Measurements from ENCODE around the gene CAMK2D.

CAMK2D gene

DNA sequence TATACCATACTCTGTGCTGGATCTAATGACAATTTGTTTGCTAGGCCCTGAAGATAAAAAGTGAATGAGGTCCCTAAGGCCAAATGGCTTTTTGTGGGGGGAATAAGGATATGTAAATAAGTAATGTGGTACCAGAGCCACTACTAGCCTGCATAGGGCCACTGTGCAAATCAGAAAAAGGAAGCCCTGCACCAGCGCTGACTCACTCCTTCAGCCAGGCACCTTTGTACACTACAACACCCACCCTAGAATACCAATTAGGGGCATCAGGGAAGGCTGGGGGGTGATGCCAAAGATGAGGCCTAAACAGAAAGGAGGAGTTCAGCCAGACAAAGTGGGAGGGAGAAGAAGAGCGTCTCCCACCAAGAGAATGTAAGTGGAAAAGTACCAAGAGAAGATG is 122.2 kb downstream of the CAMK2D start:
- Histone ChIP-seq H2BK120ac (ENCODE audit: insufficient read depth, low read length, poor library complexity) (no peak overlapping the region), H4K91ac (ENCODE audit: low read depth, low read length) (no peak overlapping the region)
- no peak for DNase-seq

GRCh38 chr4:113638562-113638832 is 123.0 kb downstream of the CAMK2D start:
- Histone ChIP-seq H3K18ac (ENCODE audit: low read length) (no peak overlapping the region), H3K79me2 (ENCODE audit: control insufficient read depth, insufficient read depth, low read length, poor library complexity) (no peaks in the 10 kb centered on the region), H3K79me1 (ENCODE audit: low read length) (no peaks in the 10 kb centered on the region), H3K14ac (ENCODE audit: low read length) (no peak overlapping the region), H2AK5ac (ENCODE audit: low read length) (no peak overlapping the region), H3K36me3 (ENCODE audit: control insufficient read depth in 1 of 2, insufficient read depth in 2 of 2, low read length in 2 of 2) (no peaks in the 10 kb centered on the region), H3K27me3 (ENCODE audit: insufficient read depth, low read length) (no peaks in the 10 kb centered on the region), H2BK12ac (ENCODE audit: low read length) (no peak overlapping the region), H2BK120ac (ENCODE audit: insufficient read depth, low read length, poor library complexity) (no peak overlapping the region), H3K9ac (ENCODE audit: low read length) (no peak overlapping the region), H4K8ac (ENCODE audit: low read depth, low read length) (no peak overlapping the region), H4K91ac (ENCODE audit: low read depth, low read length) (no peak overlapping the region), H3K4me1 (ENCODE audit: control insufficient read depth in 1 of 2, insufficient read depth in 2 of 2, low read length in 2 of 2) (no peaks in the 10 kb centered on the region), H2AFZ (ENCODE audit: insufficient read depth, low read length, poor library complexity) (no peak overlapping the region), H4K12ac (ENCODE audit: low read depth, low read length) (no peak overlapping the region), H2BK5ac (ENCODE audit: low read depth, low read length, poor library complexity) (no peak overlapping the region), H3K4me3 (ENCODE audit: low read depth, low read length) (no peak overlapping the region), H3K4ac (ENCODE audit: low read depth, low read length) (no peak overlapping the region), H3K4me2 (ENCODE audit: low read length) (no peak overlapping the region), H3K23ac (ENCODE audit: low read length) (no peak overlapping the region), H3K9me3 (ENCODE audit: insufficient read depth, low read depth, low read length) (no peaks in the 10 kb centered on the region), H3K27ac (ENCODE audit: low read depth, low read length) (no peak overlapping the region)
- DNase-seq = no peak
- no CpG with 5 or more reads among the region's 3 CpGs for WGBS (ENCODE audit: extremely low coverage, insufficient coverage, insufficient read length)

More for the DNA sequence above, 122.2 kb downstream of the CAMK2D start:
- Histone ChIP-seq H2AK5ac (ENCODE audit: low read length) (no peak overlapping the region), H3K79me1 (ENCODE audit: low read length) (no peaks in the 10 kb centered on the region), H3K4me1 (ENCODE audit: control insufficient read depth in 1 of 2, insufficient read depth in 2 of 2, low read length in 2 of 2) (no peaks in the 10 kb centered on the region), H3K14ac (ENCODE audit: low read length) (no peak overlapping the region), H3K27me3 (ENCODE audit: insufficient read depth, low read length) (no peaks in the 10 kb centered on the region), H3K36me3 (ENCODE audit: control insufficient read depth in 1 of 2, insufficient read depth in 2 of 2, low read length in 2 of 2) (no peaks in the 10 kb centered on the region), H3K27ac (ENCODE audit: low read depth, low read length) (no peak overlapping the region), H2AFZ (ENCODE audit: insufficient read depth, low read length, poor library complexity) (no peak overlapping the region), H3K4ac (ENCODE audit: low read depth, low read length) (no peak overlapping the region), H3K9ac (ENCODE audit: low read length) (no peak overlapping the region), H3K4me3 (ENCODE audit: low read depth, low read length) (no peak overlapping the region), H4K12ac (ENCODE audit: low read depth, low read length) (no peak overlapping the region), H3K79me2 (ENCODE audit: control insufficient read depth, insufficient read depth, low read length, poor library complexity) (no peaks in the 10 kb centered on the region), H3K9me3 (ENCODE audit: insufficient read depth, low read depth, low read length) (no peaks in the 10 kb centered on the region), H3K23ac (ENCODE audit: low read length) (no peak overlapping the region), H2BK12ac (ENCODE audit: low read length) (no peak overlapping the region), H3K4me2 (ENCODE audit: low read length) (no peak overlapping the region), H4K8ac (ENCODE audit: low read depth, low read length) (no peak overlapping the region), H3K18ac (ENCODE audit: low read length) (no peak overlapping the region), H2BK5ac (ENCODE audit: low read depth, low read length, poor library complexity) (no peak overlapping the region)
- WGBS (ENCODE audit: extremely low coverage, insufficient coverage, insufficient read length) = no CpG with 5 or more reads among the region's 2 CpGs

DNA sequence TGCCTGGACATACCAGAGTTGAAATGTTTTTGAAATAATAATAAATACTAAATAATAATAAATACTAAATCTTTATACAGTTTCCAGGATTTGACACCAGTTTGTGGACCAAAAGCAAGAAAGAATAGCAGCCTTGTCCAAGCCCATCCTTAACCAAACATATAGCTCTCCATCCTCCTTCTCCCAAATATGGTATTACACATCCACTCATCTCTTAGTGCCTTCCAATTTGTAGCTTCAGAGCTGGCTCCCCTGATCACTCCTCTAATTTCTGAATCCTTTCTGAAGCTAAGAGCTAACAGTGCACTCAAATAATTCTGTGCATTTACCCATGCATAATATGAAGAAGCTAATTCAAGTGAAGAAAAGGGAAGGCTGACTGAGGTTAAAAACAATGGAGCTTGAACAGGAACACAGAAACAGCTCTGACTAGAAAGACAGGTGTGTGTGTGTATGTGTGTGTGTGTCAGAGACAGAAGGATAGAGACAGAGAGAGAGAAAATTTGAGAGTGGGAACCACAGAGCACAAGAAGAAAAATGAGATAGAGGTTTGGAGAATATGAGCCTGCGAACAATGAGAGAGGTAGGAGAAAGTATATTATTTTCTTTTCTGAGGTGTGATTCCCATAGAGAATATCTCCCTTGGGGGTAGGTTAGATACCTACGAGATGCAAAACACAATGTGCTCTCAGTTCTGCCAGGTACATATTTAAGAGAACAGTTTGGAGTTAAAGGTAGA is 123.5 kb downstream of the CAMK2D start:
- Histone ChIP-seq H2AK5ac (ENCODE audit: low read length) (no peak overlapping the region), H2AFZ (ENCODE audit: insufficient read depth, low read length, poor library complexity) (no peak overlapping the region), H3K9ac (ENCODE audit: low read length) (no peak overlapping the region), H3K18ac (ENCODE audit: low read length) (no peak overlapping the region), H3K4me1 (ENCODE audit: control insufficient read depth in 1 of 2, insufficient read depth in 2 of 2, low read length in 2 of 2) (no peaks in the 10 kb centered on the region), H3K79me2 (ENCODE audit: control insufficient read depth, insufficient read depth, low read length, poor library complexity) (no peaks in the 10 kb centered on the region), H4K12ac (ENCODE audit: low read depth, low read length) (no peak overlapping the region), H3K14ac (ENCODE audit: low read length) (no peak overlapping the region), H3K4me2 (ENCODE audit: low read length) (no peak overlapping the region), H3K27me3 (ENCODE audit: insufficient read depth, low read length) (no peaks in the 10 kb centered on the region), H3K9me3 (ENCODE audit: insufficient read depth, low read depth, low read length) (no peaks in the 10 kb centered on the region), H3K27ac (ENCODE audit: low read depth, low read length) (no peak overlapping the region), H3K79me1 (ENCODE audit: low read length) (no peaks in the 10 kb centered on the region), H4K8ac (ENCODE audit: low read depth, low read length) (no peak overlapping the region), H2BK12ac (ENCODE audit: low read length) (no peak overlapping the region), H3K23ac (ENCODE audit: low read length) (no peak overlapping the region), H2BK120ac (ENCODE audit: insufficient read depth, low read length, poor library complexity) (no peak overlapping the region), H3K4ac (ENCODE audit: low read depth, low read length) (no peak overlapping the region), H4K91ac (ENCODE audit: low read depth, low read length) (no peak overlapping the region), H3K36me3 (ENCODE audit: control insufficient read depth in 1 of 2, insufficient read depth in 2 of 2, low read length in 2 of 2) (no peaks in the 10 kb centered on the region), H2BK5ac (ENCODE audit: low read depth, low read length, poor library complexity) (no peak overlapping the region), H3K4me3 (ENCODE audit: low read depth, low read length) (no peak overlapping the region)
- no peak for DNase-seq
- no CpG with 5 or more reads among the region's 2 CpGs for WGBS (ENCODE audit: extremely low coverage, insufficient coverage, insufficient read length)

GRCh38 chr4:113637363-113637762 is 124.2 kb downstream of the CAMK2D start:
- Histone ChIP-seq H3K9me3 (ENCODE audit: insufficient read depth, low read depth, low read length) (no peaks in the 10 kb centered on the region), H3K79me1 (ENCODE audit: low read length) (no peaks in the 10 kb centered on the region), H3K4me2 (ENCODE audit: low read length) (no peak overlapping the region)

More at GRCh38 chr4:113637363-113637762, 124.2 kb downstream of the CAMK2D start:
- no peak overlapping the region for H4K91ac ChIP-seq (ENCODE audit: low read depth, low read length)
- H4K12ac ChIP-seq (ENCODE audit: low read depth, low read length) = no peak overlapping the region
- H3K18ac ChIP-seq (ENCODE audit: low read length) = no peak overlapping the region
- H3K4me1 ChIP-seq (ENCODE audit: control insufficient read depth in 1 of 2, insufficient read depth in 2 of 2, low read length in 2 of 2) = no peaks in the 10 kb centered on the region
- no peaks in the 10 kb centered on the region for H3K27me3 ChIP-seq (ENCODE audit: insufficient read depth, low read length)
- no peak overlapping the region for H3K4me3 ChIP-seq (ENCODE audit: low read depth, low read length)
- no CpG with 5 or more reads among the region's 1 CpG for WGBS (ENCODE audit: extremely low coverage, insufficient coverage, insufficient read length)
- no peak overlapping the region for H3K27ac ChIP-seq (ENCODE audit: low read depth, low read length)
- H2BK5ac ChIP-seq (ENCODE audit: low read depth, low read length, poor library complexity) = no peak overlapping the region
- H2AFZ ChIP-seq (ENCODE audit: insufficient read depth, low read length, poor library complexity) = no peak overlapping the region
- no peak overlapping the region for H2AK5ac ChIP-seq (ENCODE audit: low read length)
- H3K9ac ChIP-seq (ENCODE audit: low read length) = no peak overlapping the region
- H2BK12ac ChIP-seq (ENCODE audit: low read length) = no peak overlapping the region
- H3K14ac ChIP-seq (ENCODE audit: low read length) = no peak overlapping the region
- no peak overlapping the region for H3K23ac ChIP-seq (ENCODE audit: low read length)
- no peak for DNase-seq
- no peak overlapping the region for H2BK120ac ChIP-seq (ENCODE audit: insufficient read depth, low read length, poor library complexity)
- H3K79me2 ChIP-seq (ENCODE audit: control insufficient read depth, insufficient read depth, low read length, poor library complexity) = no peaks in the 10 kb centered on the region
- H3K4ac ChIP-seq (ENCODE audit: low read depth, low read length) = no peak overlapping the region
- H4K8ac ChIP-seq (ENCODE audit: low read depth, low read length) = no peak overlapping the region
- no peaks in the 10 kb centered on the region for H3K36me3 ChIP-seq (ENCODE audit: control insufficient read depth in 1 of 2, insufficient read depth in 2 of 2, low read length in 2 of 2)

All from trophoblast cell (in vitro differentiated cells and primary cell).